KOPT-K1 (cell line): ENCODE measurements around the gene GUCY2C.

ENCODE experiments used
- H3K27ac ChIP-seq: fragments of 200-600 bp; sonication (generic); 2 replicates; pipeline ENCODE4 v1.5.1; 2016; ENCODE audit warnings: antibody characterized with exemption, mild to moderate bottlenecking, low read depth, low read length; ENCODE audit not compliant: poor library complexity, severe bottlenecking
- H3K36me3 ChIP-seq: fragments of 200-600 bp; sonication (generic); 2 replicates; pipeline ENCODE4 v1.5.1; 2017; ENCODE audit warnings: antibody characterized with exemption, mild to moderate bottlenecking, low read length, moderate library complexity; ENCODE audit not compliant: insufficient read depth
- H3K9me3 ChIP-seq: fragments of 200-600 bp; sonication (generic); 2 replicates; pipeline ENCODE4 v1.5.1; 2017; ENCODE audit warnings: antibody characterized with exemption, low read length, mild to moderate bottlenecking; ENCODE audit not compliant: insufficient read depth, poor library complexity, severe bottlenecking

GUCY2C gene

GRCh38 chr12:14578646-14579045, 117.8 kb downstream of the GUCY2C start:
- H3K9me3 ChIP-seq, result no peaks in the 10 kb centered on the region
- H3K36me3 ChIP-seq, result no peaks in the 10 kb centered on the region
- no peak overlapping the region for H3K27ac ChIP-seq

- no peaks in the 10 kb centered on the region for H3K36me3 ChIP-seq
- no peak overlapping the region for H3K27ac ChIP-seq
- H3K9me3 ChIP-seq, result no peaks in the 10 kb centered on the region
These were observed 119.1 kb downstream of the GUCY2C start for GRCh38 chr12:14577344-14577743.

- H3K9me3 ChIP-seq, result no peaks in the 10 kb centered on the region
- H3K36me3 ChIP-seq, result no peaks in the 10 kb centered on the region
- H3K27ac ChIP-seq, result no peak overlapping the region
These were observed 119.5 kb downstream of the GUCY2C start for GRCh38 chr12:14576896-14577295.

- Histone ChIP-seq H3K27ac (no peak overlapping the region), H3K9me3 (no peaks in the 10 kb centered on the region), H3K36me3 (no peaks in the 10 kb centered on the region)
These were observed 120.8 kb downstream of the GUCY2C start for GRCh38 chr12:14575585-14575984.

GRCh38 chr12:14573118-14573517, 123.3 kb downstream of the GUCY2C start:
- Histone ChIP-seq H3K36me3 (no peaks in the 10 kb centered on the region), H3K27ac (no peak overlapping the region), H3K9me3 (peaks cover 2% of the 10 kb centered on the region)

- Histone ChIP-seq H3K36me3 (no peaks in the 10 kb centered on the region), H3K9me3 (peaks cover 10% of the 10 kb centered on the region), H3K27ac (no peak overlapping the region)
These were observed 124.0 kb downstream of the GUCY2C start for GRCh38 chr12:14572401-14572800.

GRCh38 chr12:14571779-14572178, 124.6 kb downstream of the GUCY2C start:
- H3K27ac ChIP-seq, result no peak overlapping the region
- H3K36me3 ChIP-seq, result no peaks in the 10 kb centered on the region
- peaks cover 10% of the 10 kb centered on the region for H3K9me3 ChIP-seq

- no peak overlapping the region for H3K27ac ChIP-seq
- H3K9me3 ChIP-seq, result peaks cover 10% of the 10 kb centered on the region
- no peaks in the 10 kb centered on the region for H3K36me3 ChIP-seq
These were observed 126.2 kb downstream of the GUCY2C start for GRCh38 chr12:14570231-14570630.

- no peak within 1 kb of the TSS for H3K27ac ChIP-seq
- peaks cover 10% of the 10 kb centered on the region for H3K9me3 ChIP-seq
These were observed 128.8 kb downstream of the GUCY2C start, which contains the start of gene PLBD1 for GRCh38 chr12:14567351-14568162. Gene PLBD1, minus strand, starts transcription at chr12:14567883. Its CDS starts 187 bp downstream, at chr12:14567696.

GRCh38 chr12:14564336-14564959, 132.0 kb downstream of the GUCY2C start:
- Histone ChIP-seq H3K36me3 (no peaks in the 10 kb centered on the region), H3K27ac (no peak overlapping the region), H3K9me3 (peaks cover 10% of the 10 kb centered on the region)

More at GRCh38 chr12:14567351-14568162, 128.8 kb downstream of the GUCY2C start, which contains the start of gene PLBD1:
- H3K36me3 ChIP-seq, result no peaks in the 10 kb centered on the region

- H3K9me3 ChIP-seq, result peaks cover 6% of the 10 kb centered on the region
- no peak overlapping the region for H3K27ac ChIP-seq
These were observed 133.4 kb downstream of the GUCY2C start for GRCh38 chr12:14563046-14563445.

More at GRCh38 chr12:14563046-14563445, 133.4 kb downstream of the GUCY2C start:
- no peaks in the 10 kb centered on the region for H3K36me3 ChIP-seq
